Measurements from ENCODE around the gene CNN2.

CNN2 gene

DNA sequence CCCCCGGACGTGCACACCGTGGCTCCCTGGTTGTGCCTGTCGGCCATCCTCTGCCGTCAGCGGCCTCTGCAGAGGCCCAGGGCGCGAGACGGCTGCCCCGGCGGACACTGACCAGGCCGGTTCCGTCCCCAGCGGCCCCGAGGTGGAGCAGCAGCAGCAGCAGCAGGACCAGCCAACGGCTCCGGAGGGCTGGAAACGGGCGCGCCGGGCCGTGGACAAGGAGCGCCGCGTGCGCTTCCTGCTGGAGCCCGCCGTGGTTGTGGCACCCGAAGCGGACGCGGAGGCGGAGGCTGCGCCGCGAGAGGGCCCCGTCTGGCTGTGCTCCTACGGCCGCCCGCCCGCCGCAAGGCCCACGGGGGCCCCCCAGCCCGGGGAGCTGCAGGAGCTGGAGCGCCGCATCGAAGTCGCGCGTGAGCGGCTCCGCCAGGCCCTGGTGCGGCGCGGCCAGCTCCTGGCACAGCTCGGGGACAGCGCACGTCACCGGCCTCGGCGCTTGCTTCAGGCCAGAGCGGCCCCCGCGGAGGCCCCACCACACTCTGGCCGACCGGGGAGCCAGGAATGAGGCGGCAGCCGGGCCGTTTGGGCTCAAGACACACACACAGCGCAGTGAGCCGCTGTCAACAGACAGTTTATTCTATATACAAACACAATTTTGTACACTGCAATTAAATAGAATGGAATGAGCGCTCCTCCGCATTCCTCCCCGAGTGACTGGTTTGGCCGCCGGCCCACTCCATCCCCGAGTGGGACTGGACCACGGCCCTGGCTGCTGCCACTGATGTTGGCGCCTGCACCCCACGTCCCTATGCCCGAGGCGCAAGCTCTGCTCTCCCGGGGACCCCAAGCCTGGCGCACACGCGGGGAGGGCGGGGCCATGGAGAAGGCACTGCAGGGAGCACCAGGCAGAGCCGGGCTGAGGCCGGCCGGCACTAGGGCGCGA lies 17.1 kb upstream of the CNN2 start:
- Histone ChIP-seq H3K36me3 (ENCODE audit: low read depth) (peaks cover 22% of the 10 kb centered on the region; the same call in 1 of the 2 replicates), H3K27ac (ENCODE audit: poor library complexity, severe bottlenecking) (no peak overlapping the region), H3K9me3 (ENCODE audit: severe bottlenecking) (no peaks in the 10 kb centered on the region), H3K4me1 (ENCODE audit: insufficient read depth, poor library complexity, severe bottlenecking) (no peaks in the 10 kb centered on the region), H3K27me3 (ENCODE audit: insufficient read depth, poor library complexity, severe bottlenecking) (no peaks in the 10 kb centered on the region), H3K4me3 (ENCODE audit: severe bottlenecking) (no peak overlapping the region)
- TF ChIP-seq, protein P1, sequence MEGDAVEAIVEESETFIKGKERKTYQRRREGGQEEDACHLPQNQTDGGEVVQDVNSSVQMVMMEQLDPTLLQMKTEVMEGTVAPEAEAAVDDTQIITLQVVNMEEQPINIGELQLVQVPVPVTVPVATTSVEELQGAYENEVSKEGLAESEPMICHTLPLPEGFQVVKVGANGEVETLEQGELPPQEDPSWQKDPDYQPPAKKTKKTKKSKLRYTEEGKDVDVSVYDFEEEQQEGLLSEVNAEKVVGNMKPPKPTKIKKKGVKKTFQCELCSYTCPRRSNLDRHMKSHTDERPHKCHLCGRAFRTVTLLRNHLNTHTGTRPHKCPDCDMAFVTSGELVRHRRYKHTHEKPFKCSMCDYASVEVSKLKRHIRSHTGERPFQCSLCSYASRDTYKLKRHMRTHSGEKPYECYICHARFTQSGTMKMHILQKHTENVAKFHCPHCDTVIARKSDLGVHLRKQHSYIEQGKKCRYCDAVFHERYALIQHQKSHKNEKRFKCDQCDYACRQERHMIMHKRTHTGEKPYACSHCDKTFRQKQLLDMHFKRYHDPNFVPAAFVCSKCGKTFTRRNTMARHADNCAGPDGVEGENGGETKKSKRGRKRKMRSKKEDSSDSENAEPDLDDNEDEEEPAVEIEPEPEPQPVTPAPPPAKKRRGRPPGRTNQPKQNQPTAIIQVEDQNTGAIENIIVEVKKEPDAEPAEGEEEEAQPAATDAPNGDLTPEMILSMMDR (IDR thresholded peaks at IDR 0.05; ENCODE audit: poor library complexity, severe bottlenecking): no peak
- ATAC-seq (ENCODE audit: low read depth) (no peak; the same call in 2 of the 3 replicates), DNase-seq (ENCODE audit: low spot score) (no peak)

DNA sequence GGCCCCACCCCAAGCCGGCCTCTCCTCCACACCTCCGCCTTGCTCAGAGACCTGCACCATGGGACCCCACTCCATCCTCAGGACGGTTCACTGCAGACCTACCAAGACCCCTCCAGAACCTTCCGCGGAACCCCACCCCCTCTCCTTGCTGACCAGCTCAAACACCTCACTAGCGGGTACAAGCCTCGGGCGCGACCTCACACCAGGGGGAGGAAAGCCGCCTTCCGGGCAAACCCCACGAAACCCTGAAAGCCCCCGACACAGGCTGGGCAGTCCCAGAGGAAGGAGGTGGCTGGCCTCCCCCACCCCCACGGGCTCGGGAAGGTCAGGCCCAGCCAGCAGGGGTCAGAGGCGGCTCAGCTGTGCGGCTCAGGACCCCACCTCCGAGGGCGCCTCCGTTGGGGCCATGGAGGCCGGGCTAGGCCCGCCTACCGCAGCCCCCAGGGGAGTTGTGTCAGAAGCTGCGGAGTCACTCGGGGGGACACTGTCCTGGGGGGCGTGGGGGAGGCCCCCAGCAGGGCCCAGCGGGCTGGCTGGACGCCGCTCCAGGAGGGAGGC lies 16.3 kb upstream of the CNN2 start:
- no peaks in the 10 kb centered on the region for H3K4me1 ChIP-seq (ENCODE audit: insufficient read depth, poor library complexity, severe bottlenecking)
- ATAC-seq (ENCODE audit: low read depth) (no peak), DNase-seq (ENCODE audit: low spot score) (no peak)
- H3K27ac ChIP-seq (ENCODE audit: poor library complexity, severe bottlenecking): no peak overlapping the region
- no peaks in the 10 kb centered on the region for H3K9me3 ChIP-seq (ENCODE audit: severe bottlenecking)
- no peaks in the 10 kb centered on the region for H3K27me3 ChIP-seq (ENCODE audit: insufficient read depth, poor library complexity, severe bottlenecking)
- H3K36me3 ChIP-seq (ENCODE audit: low read depth): peaks cover 28% of the 10 kb centered on the region
- TF ChIP-seq, protein P1 (IDR thresholded peaks at IDR 0.05; ENCODE audit: poor library complexity, severe bottlenecking): no peak
- H3K4me3 ChIP-seq (ENCODE audit: severe bottlenecking): no peak overlapping the region

DNA sequence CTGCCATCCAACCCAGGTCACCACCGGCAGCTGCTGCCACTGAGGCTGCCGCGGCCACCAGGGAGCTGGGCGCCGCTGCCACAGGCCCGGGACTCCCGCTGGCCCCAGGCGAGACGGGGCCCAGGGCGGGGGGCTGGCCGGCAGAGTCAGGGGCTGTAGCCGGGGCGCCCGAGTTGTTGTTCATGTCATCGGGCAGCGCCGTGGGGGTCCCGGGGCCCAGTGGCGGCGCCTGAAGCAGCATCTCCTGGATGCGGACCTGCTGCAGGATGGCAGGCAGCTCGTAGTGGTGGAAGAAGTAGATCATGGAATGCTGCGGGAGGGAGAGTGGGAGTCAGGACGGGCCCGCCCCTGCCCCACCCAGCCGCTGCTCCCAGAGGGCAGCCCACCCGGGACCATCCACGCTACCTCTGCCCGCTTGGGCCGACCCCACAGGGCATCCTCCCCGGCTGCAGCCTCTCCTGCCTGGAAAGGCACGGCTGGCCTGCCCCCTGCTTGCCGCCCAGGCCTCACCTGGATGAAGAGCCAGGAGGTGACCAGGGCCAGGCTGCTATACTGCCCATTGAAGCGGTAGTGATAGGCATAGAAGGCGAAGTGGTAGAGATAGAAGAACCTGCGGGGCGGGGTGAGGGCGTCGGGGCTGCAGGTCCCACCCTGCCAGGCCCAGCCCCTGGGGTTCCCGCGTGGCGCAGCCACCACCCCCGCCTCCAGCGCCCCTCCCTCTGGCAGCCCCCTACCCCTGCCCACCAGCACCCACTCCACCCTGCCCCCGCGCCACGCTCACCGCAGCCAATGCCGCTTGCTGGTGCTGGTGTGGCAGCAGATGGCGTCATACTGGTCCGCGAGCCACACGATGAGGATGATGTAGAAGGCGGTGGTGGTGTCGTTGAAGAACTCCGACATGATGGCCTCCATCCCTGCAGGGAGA lies 15.6 kb upstream of the CNN2 start:
- H3K27me3 ChIP-seq (ENCODE audit: insufficient read depth, poor library complexity, severe bottlenecking): no peaks in the 10 kb centered on the region
- ATAC-seq (ENCODE audit: low read depth): no peak
- H3K27ac ChIP-seq (ENCODE audit: poor library complexity, severe bottlenecking): no peak overlapping the region
- no peak for DNase-seq (ENCODE audit: low spot score)
- H3K9me3 ChIP-seq (ENCODE audit: severe bottlenecking): no peaks in the 10 kb centered on the region
- H3K4me3 ChIP-seq (ENCODE audit: severe bottlenecking): no peak overlapping the region
- H3K4me1 ChIP-seq (ENCODE audit: insufficient read depth, poor library complexity, severe bottlenecking): no peaks in the 10 kb centered on the region
- H3K36me3 ChIP-seq (ENCODE audit: low read depth): peaks cover 29% of the 10 kb centered on the region
- TF ChIP-seq, protein P1 (IDR thresholded peaks at IDR 0.05; ENCODE audit: poor library complexity, severe bottlenecking): no peak

DNA sequence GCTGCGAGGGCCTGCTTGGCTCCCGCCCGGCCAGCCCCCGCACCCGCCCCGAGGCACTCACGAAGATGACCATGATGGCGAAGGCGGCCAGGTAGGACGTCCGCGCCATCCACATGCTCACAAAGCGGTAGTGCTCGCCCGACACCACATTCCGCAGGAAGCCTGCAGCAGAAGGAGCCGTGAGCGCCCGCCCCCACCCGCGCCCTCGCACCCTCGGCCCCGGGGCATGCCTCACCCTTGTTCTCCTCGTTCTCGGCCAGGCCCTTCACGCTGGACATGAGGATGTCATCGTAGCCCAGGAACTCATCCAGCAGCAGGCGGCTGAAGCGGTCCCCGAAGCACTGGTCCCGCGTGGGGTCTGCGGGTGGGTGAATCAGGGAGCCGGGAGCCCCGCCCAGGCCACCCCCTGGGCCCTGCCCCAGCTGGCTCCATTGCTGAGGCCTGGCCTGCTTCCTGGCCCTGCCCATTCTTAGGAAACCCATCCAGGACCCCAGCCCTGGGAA lies 14.5 kb upstream of the CNN2 start:
- TF ChIP-seq, protein P1 (IDR thresholded peaks at IDR 0.05; ENCODE audit: poor library complexity, severe bottlenecking): no peak
- ATAC-seq (ENCODE audit: low read depth) (no peak), DNase-seq (ENCODE audit: low spot score) (no peak)
- Histone ChIP-seq H3K27me3 (ENCODE audit: insufficient read depth, poor library complexity, severe bottlenecking) (no peaks in the 10 kb centered on the region), H3K4me3 (ENCODE audit: severe bottlenecking) (no peak overlapping the region), H3K27ac (ENCODE audit: poor library complexity, severe bottlenecking) (no peak overlapping the region), H3K4me1 (ENCODE audit: insufficient read depth, poor library complexity, severe bottlenecking) (peaks cover 5% of the 10 kb centered on the region), H3K9me3 (ENCODE audit: severe bottlenecking) (no peaks in the 10 kb centered on the region), H3K36me3 (ENCODE audit: low read depth) (peaks cover 29% of the 10 kb centered on the region)

All from RWPE2 (cell line).